Right lobe of liver (tissue), 4 donors: ENCODE results near the gene ADGRD1.

ENCODE experiments used
- CTCF ChIP-seq, 4 donors: fragments of 200-600 bp in 3 of 4; fragments of 450-650 bp in 1 of 4; IDR thresholded peaks; one replicate each; pipeline versions ENCODE4 v1.5.1 to v1.8.0; 2016 to 2022; ENCODE audit warnings: antibody characterized with exemption in 4 of 4, mild to moderate bottlenecking in 2 of 4
- POLR2A ChIP-seq: fragments of 450-650 bp; IDR thresholded peaks from one replicate; pipeline ENCODE4 v1.6.1; 2017; ENCODE audit warnings: antibody characterized with exemption, mild to moderate bottlenecking
- donor health status: DM: no; HTN: no; CAD: no.
- donor health status: DM: no; HTN: no; CAD: no.
- donor health status: DM: no; HTN: yes; CAD: no.

GRCh38 chr12:131046813-131047788 lies 93.4 kb downstream of the ADGRD1 start:
- no peak for TF ChIP-seq CTCF (IDR thresholded peaks at IDR 0.05)
- no peak for TF ChIP-seq POLR2A
